IPS-18c (cell line): ENCODE data around the gene ATOH8.

Source experiments
- H3K4me3 ChIP-seq: 2 replicates; pipeline ENCODE4 v1.7.0; 2013; ENCODE audit warnings: low read depth, mild to moderate bottlenecking, low read length, moderate library complexity; ENCODE audit not compliant: insufficient read depth
- H3K9me3 ChIP-seq: one replicate; pipeline ENCODE4 v1.6.1; 2013; ENCODE audit warnings: mild to moderate bottlenecking, low read length, moderate library complexity; ENCODE audit not compliant: control insufficient read depth, insufficient read depth

ATOH8 gene

GRCh38 chr2:85797921-85798320 is 44.1 kb downstream of the ATOH8 start:
- Histone ChIP-seq H3K9me3 (no peaks in the 10 kb centered on the region), H3K4me3 (no peak overlapping the region)

GRCh38 chr2:85799215-85799956 is 45.6 kb downstream of the ATOH8 start:
- no peaks in the 10 kb centered on the region for H3K9me3 ChIP-seq
- no peak overlapping the region for H3K4me3 ChIP-seq

GRCh38 chr2:85800586-85800985 is 46.8 kb downstream of the ATOH8 start:
- no peak overlapping the region for H3K4me3 ChIP-seq
- no peaks in the 10 kb centered on the region for H3K9me3 ChIP-seq

- Histone ChIP-seq H3K9me3 (no peaks in the 10 kb centered on the region), H3K4me3 (no peak overlapping the region)
These were observed 48.1 kb downstream of the ATOH8 start for GRCh38 chr2:85801871-85802270.

GRCh38 chr2:85802354-85803103 is 48.7 kb downstream of the ATOH8 start:
- no peak overlapping the region for H3K4me3 ChIP-seq
- no peaks in the 10 kb centered on the region for H3K9me3 ChIP-seq

GRCh38 chr2:85803704-85804425 is 50.1 kb downstream of the ATOH8 start:
- no peaks in the 10 kb centered on the region for H3K9me3 ChIP-seq
- no peak overlapping the region for H3K4me3 ChIP-seq

- H3K9me3 ChIP-seq = no peaks in the 10 kb centered on the region
- no peak overlapping the region for H3K4me3 ChIP-seq
These were observed 50.8 kb downstream of the ATOH8 start for GRCh38 chr2:85804583-85804982.

GRCh38 chr2:85806358-85807118 is 52.7 kb downstream of the ATOH8 start:
- H3K4me3 ChIP-seq = no peak overlapping the region
- H3K9me3 ChIP-seq = no peaks in the 10 kb centered on the region

GRCh38 chr2:85807756-85808155 is 54.0 kb downstream of the ATOH8 start:
- Histone ChIP-seq H3K9me3 (no peaks in the 10 kb centered on the region), H3K4me3 (no peak overlapping the region)

GRCh38 chr2:85810371-85811179 is 56.8 kb downstream of the ATOH8 start:
- H3K4me3 ChIP-seq = no peak overlapping the region
- no peaks in the 10 kb centered on the region for H3K9me3 ChIP-seq

GRCh38 chr2:85811180-85812093 is 57.6 kb downstream of the ATOH8 start:
- no peaks in the 10 kb centered on the region for H3K9me3 ChIP-seq
- H3K4me3 ChIP-seq = no peak overlapping the region

GRCh38 chr2:85812094-85812735 is 58.4 kb downstream of the ATOH8 start:
- no peak overlapping the region for H3K4me3 ChIP-seq
- H3K9me3 ChIP-seq = no peaks in the 10 kb centered on the region

GRCh38 chr2:85813211-85813981 is 59.6 kb downstream of the ATOH8 start:
- H3K4me3 ChIP-seq = no peak overlapping the region
- H3K9me3 ChIP-seq = no peaks in the 10 kb centered on the region

GRCh38 chr2:85813982-85814801 is 60.4 kb downstream of the ATOH8 start:
- H3K4me3 ChIP-seq = no peak overlapping the region
- H3K9me3 ChIP-seq = no peaks in the 10 kb centered on the region
